ENCODE measurements around the gene ZNF724.

DNA sequence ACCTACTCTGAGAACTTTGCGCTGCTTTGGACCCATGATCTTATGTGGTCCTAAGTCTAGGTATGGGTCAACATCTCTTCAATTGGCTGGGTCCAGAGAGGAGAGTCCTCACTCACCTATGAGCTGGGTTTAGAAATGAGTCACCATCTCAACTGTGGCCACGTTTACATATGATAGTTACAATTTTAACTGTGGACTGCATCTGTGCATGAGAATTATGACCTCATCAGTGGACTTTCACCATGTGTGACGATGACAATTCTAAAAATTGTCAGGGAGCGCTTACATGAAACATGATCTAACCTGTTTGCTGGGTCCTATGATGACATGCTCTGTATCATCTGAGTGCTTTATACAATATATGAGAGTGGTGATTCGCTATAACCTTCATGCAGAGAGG lies 12.7 kb upstream of the ZNF724 start:
- TF ChIP-seq, protein P1, sequence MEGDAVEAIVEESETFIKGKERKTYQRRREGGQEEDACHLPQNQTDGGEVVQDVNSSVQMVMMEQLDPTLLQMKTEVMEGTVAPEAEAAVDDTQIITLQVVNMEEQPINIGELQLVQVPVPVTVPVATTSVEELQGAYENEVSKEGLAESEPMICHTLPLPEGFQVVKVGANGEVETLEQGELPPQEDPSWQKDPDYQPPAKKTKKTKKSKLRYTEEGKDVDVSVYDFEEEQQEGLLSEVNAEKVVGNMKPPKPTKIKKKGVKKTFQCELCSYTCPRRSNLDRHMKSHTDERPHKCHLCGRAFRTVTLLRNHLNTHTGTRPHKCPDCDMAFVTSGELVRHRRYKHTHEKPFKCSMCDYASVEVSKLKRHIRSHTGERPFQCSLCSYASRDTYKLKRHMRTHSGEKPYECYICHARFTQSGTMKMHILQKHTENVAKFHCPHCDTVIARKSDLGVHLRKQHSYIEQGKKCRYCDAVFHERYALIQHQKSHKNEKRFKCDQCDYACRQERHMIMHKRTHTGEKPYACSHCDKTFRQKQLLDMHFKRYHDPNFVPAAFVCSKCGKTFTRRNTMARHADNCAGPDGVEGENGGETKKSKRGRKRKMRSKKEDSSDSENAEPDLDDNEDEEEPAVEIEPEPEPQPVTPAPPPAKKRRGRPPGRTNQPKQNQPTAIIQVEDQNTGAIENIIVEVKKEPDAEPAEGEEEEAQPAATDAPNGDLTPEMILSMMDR (IDR thresholded peaks at IDR 0.05 in 2 of 3, conservative IDR thresholded peaks at IDR 0.05 in 1 of 3; ENCODE audit: control insufficient read depth in 2 of 3, extremely low read depth in 1 of 3, insufficient read depth in 1 of 3, low read depth in 3 of 3, low read length in 3 of 3): no peak
- TF ChIP-seq ZNF207 (IDR thresholded peaks at IDR 0.05; ENCODE audit: borderline replicate concordance) (no peak), RAD21 (IDR thresholded peaks at IDR 0.05; ENCODE audit: insufficient read depth, low read depth, low read length) (no peak), POLR2A (IDR thresholded peaks at IDR 0.05; ENCODE audit: low read depth, low read length) (no peak), JUND (IDR thresholded peaks at IDR 0.05; ENCODE audit: low read depth, low read length) (no peak), RELA (IDR thresholded peaks at IDR 0.05; ENCODE audit: borderline replicate concordance, partially characterized antibody) (no peak)
- TF ChIP-seq, protein P2, sequence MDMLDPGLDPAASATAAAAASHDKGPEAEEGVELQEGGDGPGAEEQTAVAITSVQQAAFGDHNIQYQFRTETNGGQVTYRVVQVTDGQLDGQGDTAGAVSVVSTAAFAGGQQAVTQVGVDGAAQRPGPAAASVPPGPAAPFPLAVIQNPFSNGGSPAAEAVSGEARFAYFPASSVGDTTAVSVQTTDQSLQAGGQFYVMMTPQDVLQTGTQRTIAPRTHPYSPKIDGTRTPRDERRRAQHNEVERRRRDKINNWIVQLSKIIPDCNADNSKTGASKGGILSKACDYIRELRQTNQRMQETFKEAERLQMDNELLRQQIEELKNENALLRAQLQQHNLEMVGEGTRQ (IDR thresholded peaks at IDR 0.05; ENCODE audit: borderline replicate concordance, low read depth, low read length): no peak
